MG63 (cell line): Measurements from ENCODE around the gene GPR135. TPM values are rescaled to one million over a fixed set of nuclear protein-coding genes. Genes with fewer than 3 reads are reported as not detected.

Experiments used
- DNase-seq: peaks from one replicate; pipeline ENCODE4 v3.0.0-alpha.2; 2020
- H3K27me3 ChIP-seq: fragments of 250-450 bp; sonication (Bioruptor Pico); 2 replicates; pipeline ENCODE4 v1.5.1; 2020; ENCODE audit warnings: mild to moderate bottlenecking, moderate library complexity
- H3K36me3 ChIP-seq: fragments of 250-450 bp; sonication (Bioruptor Pico); 2 replicates; pipeline ENCODE4 v1.5.1; 2020; ENCODE audit warnings: mild to moderate bottlenecking, moderate library complexity
- H3K4me3 ChIP-seq: fragments of 250-450 bp; sonication (Bioruptor Pico); 2 replicates; pipeline ENCODE4 v1.5.1; 2020; ENCODE audit warnings: mild to moderate bottlenecking, moderate library complexity
- H3K9me3 ChIP-seq: fragments of 250-450 bp; sonication (Bioruptor Pico); 2 replicates; pipeline ENCODE4 v1.5.1; 2020; ENCODE audit warnings: mild to moderate bottlenecking, moderate library complexity
- total RNA-seq: library from RNA; depleted of rRNA; stranded (reverse); fragments of >200 nt; shearing (Covaris generic); gene quantifications from 2 replicates; pipeline ENCODE4 v1.2.3, GENCODE V29; 2014; ENCODE audit warnings: low replicate concordance

Gene GPR135
- total RNA-seq, 1 experiment from 2014 or later = 0.66 TPM

DNA sequence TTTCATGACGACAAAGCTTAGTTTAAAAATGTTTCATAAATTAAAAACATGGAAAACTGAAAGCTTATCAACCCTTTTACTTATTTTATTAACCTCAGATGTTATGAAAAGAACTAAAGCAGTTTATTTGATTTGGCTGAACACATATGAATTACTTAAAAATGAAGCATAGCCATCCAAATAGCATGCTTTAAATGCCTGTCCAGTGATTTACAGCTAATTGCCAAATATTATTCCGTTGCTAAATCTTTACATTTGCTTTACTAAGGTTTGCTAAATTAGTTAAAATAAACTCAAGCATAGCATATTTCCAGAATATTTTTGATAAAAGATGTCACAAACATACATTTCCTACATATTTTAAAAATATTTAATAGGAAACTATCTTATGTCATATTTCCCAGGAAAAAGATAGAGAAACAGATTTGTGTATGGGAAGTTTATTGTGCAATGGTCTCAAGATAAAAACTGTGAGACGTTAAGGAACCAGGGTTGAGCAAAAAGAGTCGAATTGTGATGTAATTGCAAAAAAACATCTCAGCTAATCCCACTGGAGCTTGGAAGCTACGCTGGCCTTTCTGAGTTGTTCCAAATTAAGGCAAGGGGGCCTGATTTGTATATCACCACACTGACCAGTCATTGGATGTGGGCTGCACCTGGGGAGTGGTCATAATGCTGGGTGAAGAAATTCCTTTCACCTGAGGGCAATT lies 25.8 kb downstream of the GPR135 start:
- no peak for DNase-seq
- Histone ChIP-seq H3K27me3 (no peaks in the 10 kb centered on the region), H3K4me3 (no peak overlapping the region), H3K36me3 (no peaks in the 10 kb centered on the region; the same call in 1 of the 2 replicates), H3K9me3 (0 out of 2 replicates have a peak, but pooled peaks cover 2% of the 10 kb centered on the region)

DNA sequence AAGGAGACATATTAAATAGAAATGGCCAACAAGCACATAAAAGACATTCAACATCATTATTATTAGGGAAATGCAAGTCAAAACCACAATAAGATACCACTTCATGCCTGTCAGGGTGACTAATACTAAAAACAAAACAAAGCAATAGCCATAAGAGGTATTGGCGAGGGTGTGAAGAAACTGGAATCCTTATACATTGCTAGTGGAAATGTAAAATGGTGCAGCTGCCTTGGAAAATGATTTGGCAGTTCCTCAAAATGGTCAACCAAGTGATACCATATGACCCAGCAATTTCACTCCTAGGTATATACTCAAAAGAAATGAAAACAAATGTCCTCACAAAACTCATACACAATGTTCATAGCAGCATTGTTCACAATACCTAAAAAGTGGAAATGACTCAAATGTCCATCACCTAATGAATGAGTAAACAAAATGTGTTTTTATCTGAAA lies 27.0 kb downstream of the GPR135 start:
- DNase-seq = peak; percentile 29
- Histone ChIP-seq H3K36me3 (no peaks in the 10 kb centered on the region; the same call in 1 of the 2 replicates), H3K9me3 (0 out of 2 replicates have a peak, but pooled peaks cover 2% of the 10 kb centered on the region), H3K4me3 (no peak overlapping the region), H3K27me3 (no peaks in the 10 kb centered on the region)

DNA sequence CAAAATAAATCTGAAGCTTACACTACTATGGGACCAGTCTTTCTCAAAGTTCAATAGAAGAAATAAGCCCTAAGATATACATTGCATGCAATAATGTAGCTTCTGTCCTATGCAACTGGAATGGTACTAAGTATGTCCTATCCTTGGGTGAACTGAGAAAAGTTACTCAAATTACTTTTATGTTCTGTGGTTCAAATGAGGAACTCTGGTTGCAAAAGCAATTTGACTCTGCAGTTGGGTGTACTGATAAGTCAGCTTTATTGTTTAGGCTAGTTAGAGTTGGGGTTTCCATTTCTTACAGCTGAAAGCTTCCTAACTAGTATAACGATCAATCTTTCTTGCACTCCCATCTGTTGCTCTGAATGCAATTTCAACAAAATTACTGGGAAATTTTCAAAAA lies 29.2 kb downstream of the GPR135 start:
- no peak overlapping the region for H3K4me3 ChIP-seq
- H3K36me3 ChIP-seq = no peaks in the 10 kb centered on the region; the same call in 1 of the 2 replicates
- 0 out of 2 replicates have a peak, but pooled peaks cover 2% of the 10 kb centered on the region for H3K9me3 ChIP-seq
- DNase-seq = no peak
- no peaks in the 10 kb centered on the region for H3K27me3 ChIP-seq

DNA sequence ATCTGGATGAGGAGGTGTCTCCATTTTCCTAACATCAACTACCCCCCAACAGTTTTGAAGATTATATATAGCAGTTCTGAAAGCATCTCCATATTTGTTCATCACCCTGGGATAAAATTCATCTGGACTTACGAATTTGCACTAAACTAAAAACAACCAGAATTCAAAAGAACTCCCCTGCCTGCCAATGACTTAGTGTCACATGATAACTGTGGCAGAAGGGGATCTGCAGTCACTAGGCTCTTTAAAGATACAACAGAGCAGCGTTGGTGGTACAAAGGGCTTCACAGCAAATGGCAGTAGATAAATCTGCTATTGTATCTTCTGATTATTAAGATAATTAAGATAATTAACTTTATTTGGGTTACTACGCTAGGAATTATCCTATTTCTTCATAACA lies 30.1 kb downstream of the GPR135 start:
- H3K36me3 ChIP-seq = no peaks in the 10 kb centered on the region; the same call in 1 of the 2 replicates
- DNase-seq = no peak
- 0 out of 2 replicates have a peak, but pooled peaks cover 2% of the 10 kb centered on the region for H3K9me3 ChIP-seq
- H3K27me3 ChIP-seq = no peaks in the 10 kb centered on the region
- no peak overlapping the region for H3K4me3 ChIP-seq

DNA sequence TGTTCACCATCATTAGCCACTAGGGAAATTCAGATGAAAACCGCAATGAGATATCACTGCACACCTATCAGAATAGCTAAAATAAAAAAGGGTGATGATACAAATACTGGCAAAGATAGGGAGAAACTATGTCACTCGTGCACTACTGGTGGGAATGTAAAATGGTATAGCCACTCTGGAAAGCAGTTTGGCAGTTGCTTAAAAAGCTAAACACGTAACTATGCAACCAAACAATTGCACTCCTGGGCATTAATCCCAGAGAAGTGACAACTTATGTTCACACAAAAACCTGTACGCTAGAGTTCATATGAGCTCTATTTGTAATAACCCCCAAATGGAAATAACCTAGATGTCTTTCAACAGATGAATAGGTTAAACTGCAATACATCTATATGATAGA lies 35.4 kb downstream of the GPR135 start:
- Histone ChIP-seq H3K36me3 (no peaks in the 10 kb centered on the region), H3K9me3 (no peaks in the 10 kb centered on the region), H3K27me3 (no peaks in the 10 kb centered on the region), H3K4me3 (no peak overlapping the region)
- no peak for DNase-seq

DNA sequence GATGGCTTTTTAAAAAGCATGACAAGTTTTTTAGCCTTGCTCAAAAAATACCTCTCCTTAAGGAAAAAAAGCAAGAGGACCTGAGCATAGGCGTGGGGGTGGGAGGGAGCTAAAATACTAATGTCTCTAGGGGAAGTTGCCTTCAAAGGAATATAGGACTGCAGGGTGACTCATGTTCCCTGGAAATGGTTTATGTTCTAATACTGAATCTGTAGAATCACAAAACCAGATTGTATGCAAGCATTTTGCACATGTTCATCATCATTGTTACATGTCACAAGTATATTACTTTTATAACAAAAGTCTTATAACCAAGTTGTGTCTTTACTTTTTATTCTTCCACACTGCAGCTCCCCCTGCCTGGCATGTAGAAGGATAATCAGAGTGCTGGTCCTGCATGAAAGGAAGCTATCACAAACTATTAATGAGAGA lies 36.6 kb downstream of the GPR135 start:
- Histone ChIP-seq H3K9me3 (no peaks in the 10 kb centered on the region), H3K36me3 (no peaks in the 10 kb centered on the region), H3K4me3 (no peak overlapping the region), H3K27me3 (no peaks in the 10 kb centered on the region)
- no peak for DNase-seq

DNA sequence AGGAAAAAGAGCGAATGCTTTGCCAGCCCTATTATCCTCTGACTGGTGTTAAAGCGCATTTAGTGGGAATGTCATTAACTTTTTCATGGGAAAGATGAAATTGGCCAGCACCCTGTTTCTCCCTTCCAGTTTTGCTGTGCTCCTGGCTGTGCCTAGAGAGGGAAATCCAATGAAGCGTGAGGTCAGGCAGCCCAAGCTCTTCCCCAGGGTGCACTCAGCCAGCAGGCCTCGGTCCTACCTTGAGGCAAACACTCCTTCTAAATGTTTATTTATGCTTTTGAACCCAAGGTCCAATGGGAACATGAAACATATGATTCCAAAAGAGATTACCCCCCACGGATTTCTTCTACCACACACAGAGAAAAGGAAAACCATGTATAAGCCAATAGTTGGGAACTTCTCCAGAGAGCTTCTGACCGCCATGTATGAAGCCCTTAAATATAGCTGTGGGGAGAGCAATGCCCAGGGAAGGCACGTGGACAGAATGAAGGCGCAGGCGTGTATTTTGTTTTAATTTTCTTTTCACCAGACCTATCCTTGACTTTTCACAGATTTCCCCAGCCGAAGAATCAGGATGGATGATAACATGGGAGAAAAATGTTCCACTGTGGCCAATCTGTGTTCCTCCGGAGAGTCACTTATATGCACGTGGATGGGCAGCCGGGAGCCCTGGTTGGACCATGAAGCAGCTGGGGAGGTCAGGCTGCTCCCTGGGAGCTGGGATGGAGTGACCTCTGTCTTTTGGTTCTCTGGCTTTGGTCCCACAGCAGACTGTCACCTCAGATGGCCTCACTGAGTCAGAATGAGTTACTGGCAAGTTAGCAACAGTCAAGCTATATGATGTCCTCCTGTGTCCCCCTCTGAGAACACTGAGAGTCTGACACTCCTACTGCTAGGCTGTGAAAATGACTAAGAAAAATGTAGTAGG lies 37.3 kb downstream of the GPR135 start:
- no peak overlapping the region for H3K4me3 ChIP-seq
- no peak for DNase-seq
- H3K27me3 ChIP-seq = no peaks in the 10 kb centered on the region
- no peaks in the 10 kb centered on the region for H3K36me3 ChIP-seq
- H3K9me3 ChIP-seq = no peaks in the 10 kb centered on the region

DNA sequence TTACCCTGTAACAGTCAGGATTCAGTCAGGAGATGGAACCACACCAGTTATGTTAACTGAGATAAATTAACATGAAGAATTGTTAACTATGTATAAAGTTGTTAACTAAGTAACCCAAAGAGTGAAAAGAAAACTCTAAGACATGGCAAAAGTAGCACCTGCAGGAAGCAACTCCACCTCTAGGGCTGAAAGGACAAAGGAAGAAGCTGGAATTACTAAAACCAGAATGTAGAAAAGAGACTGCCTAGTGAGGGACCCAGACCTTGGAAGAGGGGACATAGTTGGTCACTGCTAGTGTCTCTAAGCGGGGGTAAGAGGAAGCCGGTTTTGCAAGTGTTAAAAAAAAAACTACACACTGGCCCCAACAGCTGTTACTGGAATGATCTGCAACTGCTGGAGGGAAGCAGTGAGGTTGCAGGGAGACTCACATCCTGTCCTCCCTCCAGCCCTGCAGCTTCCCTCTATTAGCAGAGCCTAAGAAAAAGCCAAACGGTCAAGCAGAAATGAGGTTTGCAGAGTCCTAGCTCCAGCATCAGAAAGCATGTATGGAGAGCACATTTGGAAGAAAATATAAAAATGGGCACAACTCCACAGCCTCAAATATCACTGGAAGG lies 39.8 kb downstream of the GPR135 start:
- Histone ChIP-seq H3K4me3 (no peak overlapping the region), H3K36me3 (no peaks in the 10 kb centered on the region), H3K9me3 (no peaks in the 10 kb centered on the region), H3K27me3 (no peaks in the 10 kb centered on the region)
- DNase-seq = no peak

DNA sequence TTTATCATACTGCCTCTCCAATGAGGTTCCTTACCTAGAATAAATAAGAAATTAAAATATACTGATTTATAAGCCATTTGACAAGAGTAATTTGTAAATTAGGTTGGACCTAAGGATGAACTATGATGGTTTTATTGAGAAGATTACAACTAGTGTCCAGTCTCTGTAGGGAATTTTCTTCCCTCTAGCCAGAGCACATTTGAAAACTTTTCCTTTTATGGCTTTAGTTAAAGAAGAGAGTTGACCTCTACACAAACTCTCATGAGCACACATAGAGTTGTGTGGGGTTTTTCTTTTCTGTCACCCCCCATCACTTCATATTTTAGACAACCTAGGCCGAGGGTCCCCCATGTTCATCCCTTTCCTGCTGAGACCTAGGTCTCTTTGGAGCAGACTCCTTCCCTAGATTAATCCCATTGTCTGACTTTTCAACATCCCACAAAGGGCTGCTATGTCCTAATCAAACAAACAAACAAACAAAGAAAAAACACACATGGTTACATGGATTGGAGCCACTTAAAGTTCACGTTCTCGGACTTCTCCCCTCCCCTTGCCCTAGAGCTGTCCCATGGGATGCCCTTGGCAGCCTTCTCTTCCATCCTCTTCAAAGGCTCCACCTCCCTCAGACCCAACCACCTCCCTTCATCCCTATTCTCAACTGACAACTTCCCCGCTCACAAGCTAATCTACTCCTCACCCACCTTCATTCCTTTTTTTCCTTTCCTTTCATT lies 40.7 kb downstream of the GPR135 start:
- Histone ChIP-seq H3K27me3 (no peaks in the 10 kb centered on the region), H3K4me3 (no peak overlapping the region), H3K36me3 (no peaks in the 10 kb centered on the region), H3K9me3 (no peaks in the 10 kb centered on the region)
- no peak for DNase-seq

DNA sequence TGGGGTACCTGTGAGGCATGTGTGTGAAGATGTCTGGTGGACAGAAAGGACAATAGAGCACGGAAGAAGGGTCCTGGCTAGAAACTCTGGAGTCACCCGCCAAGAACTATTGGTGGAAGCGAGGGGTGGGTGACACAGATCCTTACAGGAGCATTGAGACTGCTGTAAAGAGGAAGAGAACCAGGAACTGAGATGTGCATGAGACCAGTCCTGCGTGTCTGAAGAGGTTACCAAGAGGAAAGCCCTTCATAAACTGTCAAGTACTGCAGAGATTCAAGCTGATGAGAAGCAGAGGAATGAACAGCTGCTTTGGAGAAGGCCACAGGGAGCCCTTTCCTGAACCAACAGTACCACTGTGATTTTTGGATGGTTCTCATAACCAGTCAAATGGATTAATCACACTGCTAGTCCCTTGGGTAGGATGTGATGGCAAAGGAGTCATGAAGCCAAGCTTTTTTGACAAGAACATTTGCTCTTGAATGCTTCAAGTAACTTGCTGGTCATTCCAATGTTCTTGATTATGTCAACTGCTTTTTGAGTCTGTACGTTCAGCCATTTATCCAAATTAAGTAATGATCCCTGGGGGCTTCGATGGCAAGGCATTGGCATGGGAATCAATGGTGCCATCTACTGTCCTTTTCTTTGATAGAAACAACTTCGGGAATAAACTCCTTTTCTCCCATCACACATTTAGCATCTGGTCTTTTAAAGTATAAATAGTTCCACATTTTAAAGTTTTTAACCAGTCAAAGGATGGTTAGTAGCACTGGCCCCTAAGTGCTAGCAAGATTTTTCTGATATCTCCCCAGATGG lies 42.9 kb downstream of the GPR135 start:
- H3K9me3 ChIP-seq = no peaks in the 10 kb centered on the region
- DNase-seq = no peak
- no peak overlapping the region for H3K4me3 ChIP-seq
- H3K36me3 ChIP-seq = no peaks in the 10 kb centered on the region
- no peaks in the 10 kb centered on the region for H3K27me3 ChIP-seq

DNA sequence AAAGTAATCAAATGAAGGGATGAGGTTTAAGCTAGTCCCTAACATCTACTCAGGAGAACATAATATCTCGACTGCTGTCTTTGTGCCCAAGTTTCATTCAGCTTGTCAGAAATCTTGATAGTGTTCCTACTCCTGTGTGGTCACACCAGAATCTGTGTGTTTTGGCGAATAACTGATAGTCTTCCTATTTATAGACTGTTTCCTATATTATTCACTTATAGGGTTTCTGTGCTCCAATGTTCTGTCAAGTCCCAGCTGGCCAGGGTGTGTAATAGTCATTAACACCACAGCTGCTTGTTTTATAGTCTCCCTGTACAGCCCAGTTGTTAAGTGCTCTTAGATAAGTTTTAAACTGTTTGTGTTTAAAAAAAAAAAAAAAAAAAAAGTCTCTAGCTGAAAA lies 45.9 kb downstream of the GPR135 start:
- Histone ChIP-seq H3K9me3 (no peaks in the 10 kb centered on the region), H3K27me3 (no peaks in the 10 kb centered on the region), H3K36me3 (no peaks in the 10 kb centered on the region), H3K4me3 (no peak overlapping the region)
- no peak for DNase-seq

DNA sequence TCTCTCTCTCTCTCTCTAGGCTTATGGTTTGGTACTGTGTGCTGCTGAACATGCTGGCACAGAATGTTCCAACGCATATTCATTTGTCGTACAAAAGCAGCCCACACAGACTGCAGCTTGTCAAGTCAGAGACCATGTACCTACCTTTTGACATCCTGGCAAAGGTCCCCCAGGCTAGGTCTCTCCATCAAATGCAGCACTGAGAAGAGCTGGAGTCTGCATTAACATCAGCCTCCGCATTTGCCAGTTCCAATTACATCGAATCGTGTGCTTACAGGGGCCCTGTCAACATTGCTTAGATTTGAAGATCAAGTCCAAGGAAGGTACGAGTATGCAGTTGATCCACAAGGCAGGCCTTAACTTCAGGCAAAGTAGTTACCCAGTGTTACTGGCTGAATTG lies 47.9 kb downstream of the GPR135 start:
- H3K27me3 ChIP-seq = no peaks in the 10 kb centered on the region
- H3K36me3 ChIP-seq = no peaks in the 10 kb centered on the region
- H3K4me3 ChIP-seq = no peak overlapping the region
- H3K9me3 ChIP-seq = no peaks in the 10 kb centered on the region
- no peak for DNase-seq

DNA sequence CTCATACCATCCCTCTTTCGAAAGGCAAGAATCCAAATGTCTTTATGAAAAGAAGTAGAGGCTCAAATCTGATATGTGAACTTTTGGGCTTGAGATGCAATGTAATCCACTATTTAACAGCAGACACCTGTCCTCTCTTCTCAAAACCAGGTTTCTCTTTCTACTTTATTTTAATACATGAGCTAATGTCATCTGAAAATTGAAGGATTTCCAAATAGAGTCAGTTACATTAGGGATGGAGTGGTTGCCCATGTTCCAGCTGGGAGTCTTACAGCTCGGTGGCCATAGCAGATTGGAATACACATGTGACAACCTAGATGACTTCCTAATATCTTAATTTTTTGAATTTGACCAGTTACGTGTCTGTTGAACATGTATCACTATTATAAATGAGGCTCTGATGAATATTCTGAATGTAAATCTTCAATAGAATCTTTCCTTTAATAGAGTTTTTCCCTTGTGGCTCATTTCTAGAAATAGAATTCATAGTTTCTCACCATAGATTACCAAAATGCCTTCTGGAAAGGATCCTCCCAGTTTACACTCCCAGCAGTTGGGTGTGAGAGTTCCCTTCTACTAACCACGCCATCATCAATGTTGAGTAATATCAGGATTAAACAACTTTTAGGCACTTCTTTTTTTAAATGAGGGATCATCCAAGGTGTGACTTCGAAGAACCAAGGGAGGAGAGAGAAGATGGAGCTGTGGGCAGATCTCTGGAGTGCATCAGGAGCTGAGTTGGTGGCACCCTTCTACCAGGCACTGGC lies 49.2 kb downstream of the GPR135 start:
- Histone ChIP-seq H3K27me3 (no peaks in the 10 kb centered on the region), H3K9me3 (no peaks in the 10 kb centered on the region), H3K4me3 (no peak overlapping the region), H3K36me3 (no peaks in the 10 kb centered on the region)
- DNase-seq = no peak
